ENCODE results near the gene PTGR2.
"Not testable (repeated sequence)": the region's sequence is repeated elsewhere in the genome, so short reads cannot be mapped to it uniquely, and the experiment has no call there.

Gene PTGR2

DNA sequence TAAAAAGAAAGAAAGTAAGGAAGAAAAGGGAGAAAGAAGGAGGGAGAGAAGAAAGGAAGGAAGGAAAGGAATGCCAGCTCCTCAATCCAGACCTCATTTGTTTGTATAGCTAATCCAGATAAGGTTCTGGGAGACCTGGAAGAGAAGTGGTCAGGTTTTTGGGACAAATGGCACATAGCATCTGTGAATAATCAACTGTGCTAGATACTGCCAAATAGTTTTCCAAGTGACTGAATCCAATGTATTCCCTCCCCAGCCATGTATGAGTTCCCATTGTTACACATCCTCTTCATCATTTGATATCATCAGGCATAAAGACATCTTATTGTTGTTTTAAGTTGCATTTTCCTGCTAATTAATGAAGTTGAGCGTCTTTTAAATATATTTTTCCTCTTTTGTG, 18.6 kb upstream of the PTGR2 start:
- DNase-seq (ENCODE audit: low spot score): no peak

DNA sequence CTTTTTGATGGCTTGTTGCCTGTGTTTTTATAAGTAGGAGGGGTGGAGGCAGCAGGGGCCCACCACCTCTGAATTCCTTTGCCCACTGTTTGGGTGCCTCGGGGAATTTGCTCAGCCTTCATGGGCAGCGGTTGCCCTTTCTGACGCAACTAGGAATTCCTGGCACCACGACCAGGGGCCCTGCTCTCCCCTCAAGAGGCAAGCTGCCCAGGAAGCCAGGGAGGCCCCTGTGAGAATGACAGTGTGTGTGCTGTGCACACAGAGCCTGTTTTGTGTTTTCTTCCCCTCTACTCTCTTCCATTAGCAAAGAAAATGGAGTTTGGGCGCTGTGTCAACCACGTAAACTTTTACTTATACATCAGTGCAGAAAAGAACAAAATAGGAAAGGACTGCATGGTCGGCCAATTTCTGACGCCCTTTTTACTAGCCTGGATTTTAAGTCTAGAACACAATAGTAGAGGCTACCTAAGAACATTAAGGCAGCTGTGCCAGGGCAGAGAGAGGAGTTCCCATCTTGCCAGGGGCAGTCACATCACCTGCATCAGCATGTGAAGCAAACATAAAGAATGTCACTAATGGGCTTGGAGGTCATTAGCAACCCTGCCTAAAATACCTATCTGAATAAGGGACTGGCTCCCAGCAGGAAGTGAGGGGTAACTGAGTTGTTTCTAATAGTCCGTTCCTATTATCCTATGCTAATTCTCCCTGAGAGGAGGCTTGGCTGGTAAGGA, 17.9 kb upstream of the PTGR2 start:
- DNase-seq (ENCODE audit: low spot score): peak; percentile 72

DNA sequence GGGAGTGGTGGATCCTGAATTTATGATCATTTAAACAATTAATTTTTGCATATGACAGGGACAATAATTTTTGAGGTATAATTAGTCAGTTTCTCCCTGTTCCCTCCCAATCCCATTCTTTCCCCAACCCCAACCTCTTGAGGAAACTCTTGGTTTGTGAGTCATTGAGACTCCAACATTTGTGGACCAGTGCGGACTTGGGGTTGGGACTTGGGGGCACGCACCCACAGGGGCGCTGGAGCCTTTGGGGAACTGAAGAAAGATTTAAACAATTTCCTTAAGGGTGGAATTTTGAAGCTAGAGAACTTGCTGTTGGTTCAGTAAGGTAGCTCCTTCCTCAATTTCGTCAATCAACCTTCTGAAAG, 17.4 kb upstream of the PTGR2 start:
- no peak for DNase-seq (ENCODE audit: low spot score)

DNA sequence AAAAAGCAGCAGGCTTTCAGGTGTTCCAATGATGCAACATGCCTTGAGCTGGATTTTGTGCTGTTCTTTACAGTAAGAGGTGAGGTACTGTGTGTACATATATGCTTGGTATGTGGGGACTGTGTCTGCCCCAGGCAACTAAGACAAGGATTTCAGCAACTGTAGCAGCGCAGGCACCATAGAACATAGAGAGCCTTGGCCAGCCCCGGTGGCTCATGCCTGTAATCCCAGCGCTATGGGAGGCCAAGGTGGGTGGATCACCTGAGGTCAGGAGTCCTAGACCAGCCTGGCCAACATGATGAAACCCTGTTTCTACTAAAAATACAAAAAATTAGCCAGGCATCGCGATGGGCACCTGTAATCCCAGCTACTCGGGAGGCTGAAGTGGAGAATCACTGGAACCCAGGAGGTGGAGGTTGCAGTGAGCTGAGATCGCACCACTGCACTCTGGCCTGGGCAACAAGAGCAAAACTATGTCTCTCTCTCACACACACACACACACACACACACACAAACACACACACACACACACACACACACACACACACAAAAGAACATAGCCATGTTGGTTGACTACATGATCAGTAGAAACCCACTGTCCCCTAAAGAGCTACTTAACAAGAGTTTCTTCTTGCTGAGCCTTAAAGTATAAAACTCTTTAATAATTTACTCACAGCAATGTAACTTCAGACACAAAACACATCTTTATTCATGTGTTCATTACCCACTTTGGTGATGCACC, 13.2 kb upstream of the PTGR2 start:
- not testable (repeated sequence) for DNase-seq (ENCODE audit: low spot score)

DNA sequence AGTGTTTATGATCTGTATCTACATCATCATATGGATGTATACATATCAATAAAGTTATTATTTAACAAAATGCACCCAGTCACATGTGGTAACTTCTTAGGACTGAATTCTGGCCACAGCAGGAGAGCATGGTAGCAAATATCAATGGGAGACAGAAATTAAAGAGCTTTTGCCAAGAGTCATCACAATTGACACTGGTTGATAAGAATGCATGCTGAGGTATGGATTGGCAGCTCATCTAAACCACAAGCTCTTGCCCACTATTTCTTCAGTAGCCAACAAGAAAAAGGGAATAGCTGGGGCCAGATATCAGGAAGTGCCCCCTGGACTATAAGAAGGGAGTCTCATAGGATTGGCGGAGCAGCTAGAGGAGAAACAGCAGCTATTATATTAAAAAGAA, 9.4 kb upstream of the PTGR2 start:
- DNase-seq (ENCODE audit: low spot score): no peak

DNA sequence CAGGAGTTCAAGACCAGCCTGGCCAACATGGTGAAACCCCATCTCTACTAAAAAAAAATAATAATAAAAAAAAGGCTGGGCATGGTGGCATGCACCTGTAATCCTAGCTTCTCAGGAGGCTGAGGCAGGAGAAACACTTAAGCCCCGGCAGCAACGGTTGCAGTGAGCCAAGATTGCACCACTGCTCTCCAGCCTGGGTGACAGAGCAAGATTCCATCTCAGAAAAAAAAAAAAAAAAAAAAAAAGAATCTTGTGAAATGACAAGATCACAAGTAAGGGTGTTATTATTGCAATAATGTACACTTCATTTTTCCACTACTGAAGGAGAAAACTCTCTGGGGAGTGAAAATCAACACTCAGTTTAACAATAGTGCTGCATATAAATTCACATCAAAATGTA, 8.8 kb upstream of the PTGR2 start:
- no peak for DNase-seq (ENCODE audit: low spot score)

DNA sequence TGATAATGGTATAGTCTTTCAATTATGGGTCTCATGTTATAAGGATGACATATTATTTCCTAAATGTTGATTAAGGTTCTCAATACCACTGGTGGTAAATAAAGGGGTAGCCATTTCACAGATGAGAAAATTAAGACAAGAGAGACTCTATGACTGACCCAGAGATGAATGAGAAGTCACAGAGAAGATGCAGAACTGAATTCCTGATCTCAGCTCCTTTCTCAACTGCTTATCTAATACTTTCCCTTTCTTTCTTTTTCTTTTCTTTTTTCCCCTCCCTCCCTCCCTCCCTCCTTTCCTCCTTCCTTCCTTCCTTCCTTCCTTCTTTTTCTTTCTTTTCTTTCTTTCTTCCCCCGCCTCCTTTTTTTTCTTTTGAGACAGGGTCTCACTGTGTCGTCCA, 8.3 kb upstream of the PTGR2 start:
- no peak for DNase-seq (ENCODE audit: low spot score)

DNA sequence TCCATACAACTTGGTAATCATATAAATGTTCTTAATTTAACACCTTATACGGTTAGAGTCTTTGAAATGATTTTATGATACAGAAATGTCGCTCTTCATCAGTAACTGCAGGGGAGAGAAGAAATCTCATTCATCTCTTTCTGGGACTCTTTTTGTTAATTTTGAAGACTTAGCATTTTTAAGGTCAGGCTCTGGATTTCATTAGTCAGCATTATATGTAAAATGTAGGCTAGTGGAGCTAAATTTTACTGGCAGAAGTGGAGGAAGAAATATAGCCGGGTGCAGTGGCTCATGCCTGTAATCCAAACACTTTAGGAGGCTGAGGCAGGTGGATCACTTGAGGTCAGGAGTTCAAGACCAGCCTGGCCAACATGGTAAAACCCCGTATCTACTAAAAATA, 4.7 kb upstream of the PTGR2 start:
- DNase-seq (ENCODE audit: low spot score): no peak

DNA sequence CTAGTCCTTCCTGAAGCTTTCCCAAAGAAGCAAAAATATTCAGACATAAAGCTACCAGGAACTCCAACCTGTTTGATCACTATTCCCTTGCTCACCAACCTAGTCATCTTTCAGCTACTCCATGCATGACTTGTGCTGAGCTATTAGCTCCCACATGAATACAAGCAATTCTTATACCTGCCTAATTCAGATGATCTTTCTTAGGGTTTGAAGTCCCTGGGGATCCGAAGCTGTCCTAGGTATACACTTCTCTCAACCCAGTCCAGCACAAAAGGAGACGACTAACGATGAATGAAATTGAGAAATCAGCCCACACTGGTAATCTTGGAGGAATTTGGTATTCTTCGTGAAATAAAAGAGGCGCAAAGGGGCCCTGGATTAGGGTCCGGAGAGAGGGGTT, 631 bp upstream of the PTGR2 start:
- no peak for DNase-seq (ENCODE audit: low spot score)

DNA sequence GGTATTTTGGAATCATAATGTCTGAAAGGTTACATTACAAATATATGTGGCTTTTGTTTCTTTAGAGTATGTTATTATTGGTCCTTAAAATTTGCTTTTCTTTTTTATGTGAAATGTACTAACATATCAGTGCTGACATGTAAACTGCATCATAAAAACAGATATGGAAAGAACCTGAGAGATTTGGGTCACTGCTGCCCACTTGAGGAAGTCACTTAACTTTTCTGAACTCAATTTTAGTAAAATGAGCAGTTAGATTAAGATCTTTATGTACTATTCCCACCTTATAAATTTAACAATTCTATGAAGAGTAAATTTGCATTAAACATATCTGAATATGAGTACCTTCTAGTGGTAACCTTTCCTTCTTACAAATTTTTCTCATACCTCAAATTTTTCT, 7.5 kb downstream of the PTGR2 start:
- no peak for DNase-seq (ENCODE audit: low spot score)

DNA sequence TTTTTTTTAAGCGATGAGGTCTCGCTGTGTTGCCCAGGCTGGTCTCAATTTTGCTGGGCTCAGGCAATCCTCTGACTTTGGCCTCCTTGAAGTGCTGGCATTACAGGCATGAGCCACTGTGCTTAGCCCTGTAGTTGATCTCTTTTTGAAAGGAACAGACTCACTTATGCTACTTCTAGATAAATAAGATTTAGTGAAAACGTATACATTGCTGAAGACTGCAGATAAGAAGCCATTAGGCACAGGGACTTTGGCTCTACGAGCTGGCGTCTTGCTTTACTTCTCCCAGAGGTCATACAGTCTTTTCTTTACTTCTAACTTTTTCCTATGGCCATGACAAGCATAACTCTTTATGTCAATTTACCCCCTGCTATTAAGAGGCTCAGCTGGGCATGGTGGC, 9.4 kb downstream of the PTGR2 start:
- DNase-seq (ENCODE audit: low spot score): no peak

DNA sequence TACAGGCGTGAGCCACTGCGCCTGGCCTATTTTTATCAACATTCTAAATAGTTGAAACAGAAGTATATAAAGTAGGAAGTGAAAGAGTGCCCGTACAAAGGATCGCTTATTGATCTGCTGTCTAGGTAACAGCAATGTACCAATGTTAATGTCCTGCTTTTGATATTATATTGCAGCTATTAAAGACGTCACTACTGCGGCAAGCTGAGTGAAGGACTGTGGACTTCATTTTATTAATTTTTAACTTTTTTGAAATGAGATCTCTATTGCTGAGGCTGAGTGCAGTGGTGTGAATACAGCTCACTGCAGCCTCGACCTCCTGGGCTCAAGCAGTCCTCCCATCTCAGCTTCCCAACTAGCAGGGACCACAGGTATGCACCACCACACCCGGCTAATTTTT, 10.8 kb downstream of the PTGR2 start:
- DNase-seq (ENCODE audit: low spot score): no peak

DNA sequence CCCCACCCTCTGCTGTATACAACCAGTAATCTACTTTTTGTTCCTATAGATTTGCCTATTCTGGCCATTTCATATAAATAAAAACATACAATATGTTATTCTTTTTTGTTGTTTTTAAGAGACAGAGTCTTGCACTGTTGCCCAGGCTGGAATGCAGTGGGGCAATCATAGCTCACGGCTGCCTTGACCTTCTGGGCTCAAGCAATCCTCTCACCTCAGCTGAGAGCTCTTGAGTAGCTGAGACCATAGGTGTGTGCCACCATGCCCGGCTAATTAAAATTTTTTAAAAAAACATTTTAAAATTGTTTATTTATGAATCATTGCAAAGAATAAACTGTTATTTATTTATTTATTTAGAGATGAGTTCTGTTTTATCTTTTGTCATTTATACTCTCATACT, 11.6 kb downstream of the PTGR2 start:
- DNase-seq (ENCODE audit: low spot score): no peak

DNA sequence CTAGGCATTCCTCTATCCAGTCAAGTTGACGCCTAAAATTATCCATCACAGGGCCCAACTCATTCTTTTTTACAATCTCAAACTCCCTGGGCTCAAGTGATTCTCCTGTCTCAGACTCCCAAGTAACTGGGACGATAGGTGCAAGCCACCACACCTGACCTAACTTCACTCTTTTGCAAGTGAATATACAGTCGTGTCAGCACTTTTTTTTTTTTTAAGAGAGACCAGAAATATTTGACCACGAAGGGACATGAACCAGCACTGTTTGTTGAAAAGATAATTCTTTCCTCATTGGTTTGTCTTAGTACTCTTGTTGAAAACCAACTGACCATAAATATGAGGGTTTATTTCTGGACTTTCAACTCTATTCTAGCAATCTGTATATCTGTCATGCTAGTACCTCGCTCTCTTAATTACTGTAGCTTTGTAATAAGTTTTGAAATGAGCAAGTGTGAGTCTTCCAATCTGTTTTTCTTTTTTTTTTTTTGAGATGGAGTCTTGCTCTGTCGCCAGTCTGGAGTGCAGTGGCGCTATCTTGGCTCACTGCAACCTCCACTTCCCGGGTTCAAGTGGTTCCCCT, 14.0 kb downstream of the PTGR2 start:
- DNase-seq (ENCODE audit: low spot score): no peak

DNA sequence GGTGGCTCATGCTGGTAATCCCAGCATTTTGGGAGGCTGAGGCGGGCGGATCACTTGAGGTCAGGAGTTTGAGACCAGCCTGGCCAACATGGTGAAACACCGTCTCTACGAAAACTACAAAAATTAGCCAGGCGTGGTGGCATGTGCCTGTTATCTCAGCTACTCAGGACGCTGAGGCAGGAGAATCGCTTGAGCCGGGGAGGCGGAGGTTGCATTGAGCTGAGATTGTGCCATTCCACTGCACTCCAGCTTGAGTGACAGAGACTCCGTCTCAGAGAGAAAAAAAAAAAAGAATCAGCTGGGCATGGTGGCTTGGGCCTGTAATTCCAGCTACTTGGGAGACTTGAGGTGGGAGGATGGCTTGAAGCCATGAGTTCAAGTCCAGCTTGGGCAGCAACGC, 18.1 kb downstream of the PTGR2 start:
- DNase-seq (ENCODE audit: low spot score): not testable (repeated sequence)

DNA sequence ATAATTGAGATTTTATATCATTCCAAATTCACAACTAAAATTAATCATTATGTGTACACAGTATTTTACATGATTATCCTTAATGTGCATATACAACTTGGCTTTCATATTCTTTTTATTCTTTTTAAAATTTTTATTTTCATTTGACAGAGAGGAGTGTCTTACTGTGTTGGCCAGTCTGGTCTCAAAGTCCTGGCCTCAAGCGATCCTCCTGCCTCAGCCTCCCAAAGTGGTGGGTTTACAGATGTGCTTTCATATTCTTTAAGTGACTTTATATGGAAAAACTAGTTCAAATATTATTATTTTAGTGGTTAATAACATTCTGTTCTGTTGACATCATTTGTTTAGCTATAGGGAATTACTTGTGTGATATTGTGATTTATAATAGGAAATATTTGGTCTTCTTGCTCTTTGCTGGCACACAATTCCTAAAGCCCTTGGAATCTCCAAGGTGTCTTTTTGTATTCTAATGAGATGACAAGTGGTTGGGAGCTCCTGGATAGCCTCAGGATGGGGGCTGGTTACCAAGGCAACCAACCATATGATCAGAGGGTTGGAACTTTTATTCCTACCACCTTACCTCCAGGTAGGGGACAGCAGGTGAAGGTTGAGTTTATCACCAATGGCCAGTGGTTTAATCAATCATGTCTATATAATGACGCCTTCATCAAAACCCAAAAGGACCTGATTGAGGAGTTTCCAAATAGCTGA, 19.0 kb downstream of the PTGR2 start:
- no peak for DNase-seq (ENCODE audit: low spot score)

DNA sequence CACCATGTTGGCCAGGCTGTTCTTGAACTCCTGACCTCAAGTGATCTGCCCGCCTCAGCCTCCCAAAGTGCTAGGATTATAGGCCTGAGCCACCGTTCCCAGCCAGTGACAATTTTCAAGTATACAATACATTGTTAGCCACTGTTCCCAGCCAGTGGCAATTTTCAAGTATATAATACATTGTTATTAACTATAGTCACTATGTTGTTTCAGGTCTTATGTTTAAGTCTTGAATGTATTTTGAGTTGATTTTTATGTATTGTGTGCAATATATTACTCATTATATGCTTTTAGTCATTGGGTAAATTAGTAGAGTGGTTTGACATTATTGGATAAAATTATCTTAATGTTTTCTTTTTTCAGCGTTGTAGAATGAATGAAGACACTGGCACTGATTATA, 22.0 kb downstream of the PTGR2 start:
- no peak for DNase-seq (ENCODE audit: low spot score)

DNA sequence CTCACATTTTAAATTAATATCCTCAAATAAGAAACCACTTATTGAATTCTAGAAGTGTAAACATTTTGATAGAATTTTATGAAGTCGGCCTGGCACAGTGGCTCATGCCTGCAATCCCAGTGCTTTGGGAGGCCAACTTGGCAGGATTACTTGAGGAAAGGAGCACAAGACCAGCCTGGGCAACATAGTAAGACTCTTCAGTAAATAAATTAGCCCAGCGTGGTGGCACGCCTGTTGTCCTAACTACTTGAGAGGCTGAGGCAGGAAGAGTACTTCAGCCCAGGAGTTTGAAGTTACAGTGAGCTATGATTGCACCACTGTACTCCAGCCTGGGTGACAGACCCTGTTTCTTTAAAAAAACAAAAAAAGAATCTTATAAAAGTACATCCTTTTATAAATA, 26.2 kb downstream of the PTGR2 start:
- DNase-seq (ENCODE audit: low spot score): no peak

DNA sequence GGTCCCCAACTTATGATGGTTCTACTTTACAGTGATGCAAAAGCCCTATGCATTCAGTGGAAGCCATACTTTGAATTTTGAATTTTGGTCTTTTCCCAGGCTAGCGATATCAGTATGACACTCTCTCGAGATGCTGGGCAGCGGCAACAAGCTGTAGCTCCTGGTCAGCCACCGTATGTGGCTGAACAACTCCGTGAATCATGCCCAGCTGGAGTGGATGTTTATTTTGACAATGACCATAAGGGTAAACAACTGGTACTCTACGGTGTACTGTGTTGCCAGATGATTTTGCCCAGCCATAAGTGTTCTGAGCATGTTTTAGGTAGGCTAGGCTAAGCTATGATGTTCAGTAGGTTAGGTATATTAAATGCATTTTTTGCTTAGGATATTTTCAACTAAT, 26.8 kb downstream of the PTGR2 start:
- DNase-seq (ENCODE audit: low spot score): no peak

DNA sequence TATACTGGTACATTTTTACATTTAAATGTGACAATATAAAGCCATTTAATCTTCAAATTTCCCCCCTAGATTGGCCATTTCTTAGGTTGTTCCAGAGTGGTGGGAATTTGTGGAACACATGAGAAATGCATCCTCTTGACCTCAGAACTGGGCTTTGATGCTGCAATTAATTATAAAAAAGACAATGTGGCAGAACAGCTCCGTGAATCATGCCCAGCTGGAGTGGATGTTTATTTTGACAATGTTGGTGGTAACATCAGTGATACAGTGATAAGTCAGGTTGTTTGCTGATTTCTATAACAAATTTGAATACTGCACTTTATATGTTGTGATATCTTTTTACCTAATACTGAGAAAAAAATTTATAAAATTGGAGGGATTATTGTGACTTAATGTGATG, 27.4 kb downstream of the PTGR2 start:
- DNase-seq (ENCODE audit: low spot score): no peak

DNA sequence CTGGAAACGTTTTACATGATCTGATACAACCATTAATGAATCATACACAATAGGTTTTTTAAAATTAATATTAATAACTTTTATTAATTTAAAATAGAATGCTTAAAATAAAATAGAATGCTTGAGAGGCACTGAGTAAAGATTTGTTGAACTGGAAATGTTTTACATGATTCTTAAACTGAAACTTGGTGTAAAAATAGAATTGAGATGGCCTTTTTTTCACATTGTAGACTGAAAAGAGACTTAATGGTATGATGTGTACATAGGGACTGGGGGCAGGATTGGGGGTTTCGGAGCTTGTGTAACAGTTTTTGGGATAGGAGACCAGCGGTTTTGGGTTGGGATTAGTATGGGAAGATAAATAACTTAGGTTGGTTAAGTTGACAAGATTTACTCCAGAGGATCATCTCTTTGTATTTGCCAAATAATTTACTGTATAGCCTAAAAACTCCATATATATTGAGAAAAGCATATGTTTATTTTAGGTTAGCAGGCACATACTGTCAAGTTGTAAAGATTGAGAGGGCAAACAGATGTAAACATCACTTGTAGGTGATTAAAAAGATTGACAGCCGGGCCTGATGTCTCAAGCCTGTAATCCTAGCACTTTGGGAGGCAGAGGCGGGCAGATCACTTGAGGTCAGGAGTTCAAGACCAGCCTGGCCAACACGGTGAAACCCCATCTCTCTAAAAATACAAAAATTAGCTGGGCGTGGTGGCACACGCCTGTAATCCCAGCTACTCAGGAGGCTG, 33.0 kb downstream of the PTGR2 start:
- no peak for DNase-seq (ENCODE audit: low spot score)
